IMR-90 (cell line): Measurements from ENCODE around the gene MEF2C. TPM values are rescaled to one million over a fixed set of nuclear protein-coding genes. Genes with fewer than 3 reads are reported as not detected.

Experiments used
- ATAC-seq: fragments of 200-7000 bp; cut with Tn5 transposase; 2 replicates; pipeline ENCODE4 v1.9.1; 2020; ENCODE audit warnings: low read depth, mild to moderate bottlenecking, moderate library complexity
- BruUV-seq: library from RNA; stranded (reverse); fragments of 400-500 nt; replicated peaks from 2 replicates; lab custom pipeline; 2021; lab: Mats Ljungman, UMichigan
- CTCF ChIA-PET: fragments of 300-600 bp; formaldehyde crosslinking; extraction: SDS; loops from one replicate; lab custom pipeline; 2021; ENCODE audit warnings: antibody characterized with exemption; lab: Yijun Ruan, JAX
- POLR2A ChIA-PET: fragments of 300-600 bp; sonication (Branson Sonifier 250); formaldehyde crosslinking; loops from one replicate; lab custom pipeline; 2022; ENCODE audit warnings: antibody characterized with exemption; ENCODE audit not compliant: unreplicated experiment; lab: Charles Lee
- DNase-seq: peaks from one replicate; pipeline ENCODE4 v3.0.0; 2013
- H2AFZ ChIP-seq: replicated peaks from 2 replicates; pipeline ENCODE3; 2013; ENCODE audit warnings: low read length, mild to moderate bottlenecking; ENCODE audit not compliant: poor library complexity
- H2AK5ac ChIP-seq: 2 replicates; pipeline ENCODE4 v1.6.1; 2013; ENCODE audit warnings: low read depth, low read length, inconsistent platforms
- H2AK9ac ChIP-seq: replicated peaks from 2 replicates; pipeline ENCODE3; 2013; ENCODE audit warnings: mild to moderate bottlenecking, low read depth, low read length, moderate library complexity; ENCODE audit not compliant: poor library complexity
- H2BK120ac ChIP-seq: 2 replicates; pipeline ENCODE4 v1.6.1; 2013; ENCODE audit warnings: low read depth, low read length, inconsistent platforms
- H2BK15ac ChIP-seq: 3 replicates; pipeline ENCODE4 v1.6.1; 2013; ENCODE audit warnings: low read depth, low read length, inconsistent platforms
- H2BK20ac ChIP-seq: 2 replicates; pipeline ENCODE4 v1.6.1; 2013; ENCODE audit warnings: low read depth, mild to moderate bottlenecking, inconsistent platforms, low read length, moderate library complexity
- H2BK5ac ChIP-seq: 2 replicates; pipeline ENCODE4 v1.6.1; 2013; ENCODE audit warnings: mild to moderate bottlenecking, low read depth, low read length, inconsistent platforms; ENCODE audit not compliant: poor library complexity, severe bottlenecking
- H3K14ac ChIP-seq: replicated peaks from 2 replicates; pipeline ENCODE4 v1.6.1; 2013; ENCODE audit warnings: low read depth, low read length, inconsistent platforms
- H3K18ac ChIP-seq: 2 replicates; pipeline ENCODE4 v1.6.1; 2013; ENCODE audit warnings: low read depth, low read length, control low read depth
- H3K23ac ChIP-seq: 2 replicates; pipeline ENCODE4 v1.6.1; 2013; ENCODE audit warnings: low read depth, low read length, inconsistent platforms
- H3K27ac ChIP-seq: 2 replicates; pipeline ENCODE4 v1.5.1; 2013; ENCODE audit warnings: mild to moderate bottlenecking, control low read depth, low read length; ENCODE audit not compliant: insufficient read depth
- H3K27me3 ChIP-seq: 2 replicates; pipeline ENCODE4 v1.6.1; 2013; ENCODE audit warnings: low read length; ENCODE audit not compliant: control insufficient read depth, insufficient read depth
- H3K36me3 ChIP-seq: 2 replicates; pipeline ENCODE4 v1.6.1; 2013; ENCODE audit warnings: low read length, mixed read lengths; ENCODE audit not compliant: control insufficient read depth, insufficient read depth
- H3K4ac ChIP-seq: 2 replicates; pipeline ENCODE4 v1.6.1; 2013; ENCODE audit warnings: low read depth, low read length, inconsistent platforms
- H3K4me1 ChIP-seq: 2 replicates; pipeline ENCODE4 v1.6.1; 2013; ENCODE audit warnings: low read length, mixed read lengths; ENCODE audit not compliant: control insufficient read depth, insufficient read depth
- H3K4me2 ChIP-seq: 2 replicates; pipeline ENCODE4 v1.6.1; 2013; ENCODE audit warnings: low read depth, mild to moderate bottlenecking, control low read depth, low read length, moderate library complexity
- H3K4me3 ChIP-seq: 2 replicates; pipeline ENCODE4 v1.5.1; 2013; ENCODE audit warnings: low read depth, mild to moderate bottlenecking, control low read depth, low read length, moderate library complexity; ENCODE audit not compliant: insufficient read depth
- H3K56ac ChIP-seq: 2 replicates; pipeline ENCODE4 v1.6.1; 2013; ENCODE audit warnings: low read length, inconsistent platforms; ENCODE audit not compliant: insufficient read depth; ENCODE audit errors: extremely low read depth
- H3K79me1 ChIP-seq, 2 experiments: 2 replicates each; pipeline ENCODE4 v1.6.1; 2013; ENCODE audit warnings: low read length in 2 of 2, inconsistent platforms in 1 of 2, low read depth in 1 of 2
- H3K9ac ChIP-seq: 2 replicates; pipeline ENCODE4 v1.6.1; 2013; ENCODE audit warnings: low read depth, low read length, control low read depth
- H3K9me1 ChIP-seq: 2 replicates; pipeline ENCODE4 v1.6.1; 2013; ENCODE audit warnings: low read length, inconsistent platforms; ENCODE audit not compliant: insufficient read depth
- H3K9me3 ChIP-seq: 2 replicates; pipeline ENCODE4 v1.6.1; 2013; ENCODE audit warnings: low read length; ENCODE audit not compliant: control insufficient read depth, insufficient read depth
- H4K20me1 ChIP-seq: 2 replicates; pipeline ENCODE4 v1.6.1; 2013; ENCODE audit warnings: low read length, inconsistent platforms; ENCODE audit not compliant: insufficient read depth
- H4K5ac ChIP-seq: 2 replicates; pipeline ENCODE4 v1.6.1; 2013; ENCODE audit warnings: mild to moderate bottlenecking, low read depth, low read length, control low read depth
- H4K8ac ChIP-seq, 2 experiments: 2 replicates each; pipeline ENCODE4 v1.6.1; 2013; ENCODE audit warnings: low read depth in 2 of 2, low read length in 2 of 2, control low read depth in 1 of 2, inconsistent platforms in 1 of 2
- H4K91ac ChIP-seq: 2 replicates; pipeline ENCODE4 v1.6.1; 2013; ENCODE audit warnings: low read depth, low read length, inconsistent platforms; ENCODE audit not compliant: insufficient read depth
- BHLHE40 ChIP-seq: fragments of 150-350 bp; IDR thresholded peaks from 2 replicates; pipeline ENCODE4 v1.6.1; 2016; ENCODE audit warnings: mild to moderate bottlenecking, low read depth, low read length
- CEBPB ChIP-seq: IDR thresholded peaks from 2 replicates; pipeline ENCODE4 v1.6.1; 2012; ENCODE audit warnings: low read depth, low read length, improper control_type of control experiment
- CHD1 ChIP-seq: IDR thresholded peaks from 2 replicates; pipeline ENCODE4 v1.6.1; 2012; ENCODE audit warnings: low read depth, low read length, improper control_type of control experiment
- FOS ChIP-seq: fragments of 150-350 bp; IDR thresholded peaks from 2 replicates; pipeline ENCODE4 v1.6.1; 2016; ENCODE audit warnings: low read depth, low read length
- MAFK ChIP-seq: IDR thresholded peaks from 2 replicates; pipeline ENCODE4 v1.6.1; 2012; ENCODE audit warnings: low read depth, low read length, improper control_type of control experiment
- MAZ ChIP-seq: IDR thresholded peaks from 2 replicates; pipeline ENCODE4 v1.6.1; 2012; ENCODE audit warnings: low read depth, mild to moderate bottlenecking, low read length, improper control_type of control experiment, moderate library complexity, borderline replicate concordance
- MXI1 ChIP-seq: IDR thresholded peaks from 2 replicates; pipeline ENCODE4 v1.6.1; 2012; ENCODE audit warnings: low read depth, mild to moderate bottlenecking, low read length, moderate library complexity, borderline replicate concordance
- NFE2L2 ChIP-seq: fragments of 150-350 bp; IDR thresholded peaks from 2 replicates; pipeline ENCODE4 v1.6.1; 2016; ENCODE audit warnings: low read depth, mild to moderate bottlenecking, low read length
- POLR2A ChIP-seq: IDR thresholded peaks from 2 replicates; pipeline ENCODE4 v1.6.1; 2012; ENCODE audit warnings: mild to moderate bottlenecking, low read depth, low read length
- RAD21 ChIP-seq: IDR thresholded peaks from 2 replicates; pipeline ENCODE4 v1.6.1; 2012; ENCODE audit warnings: low read length, improper control_type of control experiment
- RCOR1 ChIP-seq: IDR thresholded peaks from 2 replicates; pipeline ENCODE4 v1.6.1; 2012; ENCODE audit warnings: mild to moderate bottlenecking, low read length, improper control_type of control experiment; ENCODE audit not compliant: insufficient replicate concordance
- RFX5 ChIP-seq: IDR thresholded peaks from 2 replicates; pipeline ENCODE4 v1.8.0; 2012; ENCODE audit warnings: low read depth, mild to moderate bottlenecking, low read length, moderate library complexity
- SMC3 ChIP-seq: fragments of 150-350 bp; IDR thresholded peaks from 2 replicates; pipeline ENCODE4 v1.6.1; 2016; ENCODE audit warnings: low read depth, mild to moderate bottlenecking, antibody characterized with exemption, low read length, moderate library complexity
- WGBS, 2 experiments: methylation state at CpG; one replicate each; pipeline versions ENCODE4 v1.1.5 to v1.1.7; 2013; ENCODE audit warnings: missing lambda C conversion rate in 2 of 2; ENCODE audit not compliant: insufficient read length in 1 of 2; ENCODE audit errors: extremely low coverage in 2 of 2; 5-methylcytosine and 5-hydroxymethylcytosine counted together
- dilution Hi-C: fragments of 300-500 bp; cut with HindIII; formaldehyde crosslinking; loops from one replicate; pipeline ENCODE4 v1.14.3; 2018; ENCODE audit warnings: low sequenced_read_pairs; ENCODE audit not compliant: unreplicated experiment
- in situ Hi-C: fragments of 300-500 bp; cut with MboI; formaldehyde crosslinking; loops from 3 replicates; pipeline ENCODE4 v1.14.3; 2019; ENCODE audit warnings: low sequenced_read_pairs, inconsistent platforms, mixed read lengths
- intact Hi-C: fragments of 100-400 bp; cut with micrococcal nuclease; formaldehyde crosslinking; loops from 2 replicates; pipeline ENCODE4 v1.10.0; 2022
- polyA plus RNA-seq, 3 experiments: library from polyadenylated mRNA; depleted of rRNA; stranded (reverse); fragments of >200 nt; gene quantifications; 2 replicates each; pipeline ENCODE4 v1.2.3, GENCODE V29; 2012; ENCODE audit warnings: low replicate concordance in 1 of 3
- total RNA-seq: library from RNA; depleted of rRNA; stranded (reverse); fragments of >200 nt; gene quantifications from 2 replicates; pipeline ENCODE4 v1.2.3, GENCODE V29; 2012
- TF ChIP-seq, protein P1 (sequence below): fragments of 150-350 bp; IDR thresholded peaks from 2 replicates; pipeline ENCODE4 v1.6.1; 2016; ENCODE audit warnings: low read depth, mild to moderate bottlenecking, low read length, moderate library complexity, borderline replicate concordance
- TF ChIP-seq, protein P2 (sequence below): fragments of 150-350 bp; IDR thresholded peaks from 2 replicates; pipeline ENCODE4 v1.6.1; 2017; ENCODE audit warnings: mild to moderate bottlenecking, antibody characterized with exemption, low read length, low read depth
- TF ChIP-seq, protein P3 (sequence below): conservative IDR thresholded peaks from 2 replicates; pipeline ENCODE4 v1.5.1; 2012; ENCODE audit warnings: mild to moderate bottlenecking, low read depth, low read length, improper control_type of control experiment

The MEF2C gene
- total and polyA plus RNA-seq, 2 of the 4 experiments (the other 2 are of a cell fraction), result 1.5 to 6.8 TPM

GRCh38 chr5:88765798-88766197 lies 117.2 kb downstream of the MEF2C start:
- Histone ChIP-seq H3K4me1 (no peaks in the 10 kb centered on the region), H3K27me3 (no peaks in the 10 kb centered on the region), H3K18ac (no peak overlapping the region), H2BK15ac (no peak overlapping the region), H2BK120ac (no peak overlapping the region), H2BK5ac (no peak overlapping the region), H3K9me1 (no peaks in the 10 kb centered on the region), H3K4ac (no peak overlapping the region), H3K79me1 (no peaks in the 10 kb centered on the region), H3K9me3 (no peaks in the 10 kb centered on the region), H3K23ac (no peak overlapping the region), H3K14ac (no peak overlapping the region), H2BK20ac (no peak overlapping the region), H3K27ac (no peak overlapping the region), H2AK5ac (no peak overlapping the region), H3K4me2 (no peak overlapping the region), H4K8ac (no peak overlapping the region), H4K5ac (no peak overlapping the region), H3K56ac (no peak overlapping the region), H4K91ac (no peak overlapping the region), H3K9ac (no peak overlapping the region), H4K20me1 (no peaks in the 10 kb centered on the region), H2AK9ac (no peak overlapping the region), H2AFZ (no peak overlapping the region), H3K4me3 (no peak overlapping the region), H3K36me3 (no peaks in the 10 kb centered on the region)
- dilution Hi-C loops, result no loop called here
- no CpG with 5 or more reads among the region's 7 CpGs for WGBS, 2 experiments
- no peak for ATAC-seq
- TF ChIP-seq NFE2L2 (no peak), MAFK (no peak), RFX5 (no peak), FOS (no peak), MAZ (no peak), RCOR1 (no peak), BHLHE40 (no peak), CHD1 (no peak), MXI1 (no peak), CEBPB (no peak), POLR2A (no peak), SMC3 (no peak), RAD21 (no peak)
- TF ChIP-seq, protein P1, sequence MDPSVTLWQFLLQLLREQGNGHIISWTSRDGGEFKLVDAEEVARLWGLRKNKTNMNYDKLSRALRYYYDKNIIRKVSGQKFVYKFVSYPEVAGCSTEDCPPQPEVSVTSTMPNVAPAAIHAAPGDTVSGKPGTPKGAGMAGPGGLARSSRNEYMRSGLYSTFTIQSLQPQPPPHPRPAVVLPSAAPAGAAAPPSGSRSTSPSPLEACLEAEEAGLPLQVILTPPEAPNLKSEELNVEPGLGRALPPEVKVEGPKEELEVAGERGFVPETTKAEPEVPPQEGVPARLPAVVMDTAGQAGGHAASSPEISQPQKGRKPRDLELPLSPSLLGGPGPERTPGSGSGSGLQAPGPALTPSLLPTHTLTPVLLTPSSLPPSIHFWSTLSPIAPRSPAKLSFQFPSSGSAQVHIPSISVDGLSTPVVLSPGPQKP, result no peak
- TF ChIP-seq, protein P2, sequence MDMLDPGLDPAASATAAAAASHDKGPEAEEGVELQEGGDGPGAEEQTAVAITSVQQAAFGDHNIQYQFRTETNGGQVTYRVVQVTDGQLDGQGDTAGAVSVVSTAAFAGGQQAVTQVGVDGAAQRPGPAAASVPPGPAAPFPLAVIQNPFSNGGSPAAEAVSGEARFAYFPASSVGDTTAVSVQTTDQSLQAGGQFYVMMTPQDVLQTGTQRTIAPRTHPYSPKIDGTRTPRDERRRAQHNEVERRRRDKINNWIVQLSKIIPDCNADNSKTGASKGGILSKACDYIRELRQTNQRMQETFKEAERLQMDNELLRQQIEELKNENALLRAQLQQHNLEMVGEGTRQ, result no peak
- TF ChIP-seq, protein P3, sequence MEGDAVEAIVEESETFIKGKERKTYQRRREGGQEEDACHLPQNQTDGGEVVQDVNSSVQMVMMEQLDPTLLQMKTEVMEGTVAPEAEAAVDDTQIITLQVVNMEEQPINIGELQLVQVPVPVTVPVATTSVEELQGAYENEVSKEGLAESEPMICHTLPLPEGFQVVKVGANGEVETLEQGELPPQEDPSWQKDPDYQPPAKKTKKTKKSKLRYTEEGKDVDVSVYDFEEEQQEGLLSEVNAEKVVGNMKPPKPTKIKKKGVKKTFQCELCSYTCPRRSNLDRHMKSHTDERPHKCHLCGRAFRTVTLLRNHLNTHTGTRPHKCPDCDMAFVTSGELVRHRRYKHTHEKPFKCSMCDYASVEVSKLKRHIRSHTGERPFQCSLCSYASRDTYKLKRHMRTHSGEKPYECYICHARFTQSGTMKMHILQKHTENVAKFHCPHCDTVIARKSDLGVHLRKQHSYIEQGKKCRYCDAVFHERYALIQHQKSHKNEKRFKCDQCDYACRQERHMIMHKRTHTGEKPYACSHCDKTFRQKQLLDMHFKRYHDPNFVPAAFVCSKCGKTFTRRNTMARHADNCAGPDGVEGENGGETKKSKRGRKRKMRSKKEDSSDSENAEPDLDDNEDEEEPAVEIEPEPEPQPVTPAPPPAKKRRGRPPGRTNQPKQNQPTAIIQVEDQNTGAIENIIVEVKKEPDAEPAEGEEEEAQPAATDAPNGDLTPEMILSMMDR, result no peak
- no peak for DNase-seq
- CTCF ChIA-PET, result no interaction called here
- no TSS peak for BruUV-seq
- intact Hi-C loops, result no loop called here
- POLR2A ChIA-PET, result no interaction called here
- in situ Hi-C loops, result no loop called here
